ENCODE data around the gene RGPD4. TPM values are rescaled to one million over a fixed set of nuclear protein-coding genes. Genes with fewer than 3 reads are reported as not detected.

RGPD4 gene
- total and polyA plus RNA-seq, 2 of the 8 experiments (the other 6 are each of a cell fraction or from before 2014, with no cell fraction given), result not detected

GRCh38 chr2:107807988-107808387, 18.7 kb upstream of the RGPD4 start (continued):
- TF ChIP-seq CHD7 (IDR thresholded peaks at IDR 0.05; ENCODE audit: insufficient replicate concordance, low read length), result no peak
- TF ChIP-seq MAFK (IDR thresholded peaks at IDR 0.05; ENCODE audit: low read depth, low read length), result no peak
- no peak for TF ChIP-seq HDAC6 (IDR thresholded peaks at IDR 0.05; ENCODE audit: low read depth, low read length)
- TF ChIP-seq POU5F1 (IDR thresholded peaks at IDR 0.05; ENCODE audit: low read depth, low read length), result no peak
- TF ChIP-seq CTBP2 (IDR thresholded peaks at IDR 0.05; ENCODE audit: borderline replicate concordance, insufficient read depth, insufficient read length, low read length), result no peak
- no peak for TF ChIP-seq JUN (IDR thresholded peaks at IDR 0.05; ENCODE audit: low read depth, low read length)
- TF ChIP-seq SIX5 (IDR thresholded peaks at IDR 0.05; ENCODE audit: low read depth, low read length), result no peak
- TF ChIP-seq SUZ12 (IDR thresholded peaks at IDR 0.05; ENCODE audit: low read length), result no peak
- TF ChIP-seq GTF2F1 (IDR thresholded peaks at IDR 0.05; ENCODE audit: borderline replicate concordance, low read depth, low read length), result no peak
- TF ChIP-seq HDAC2 (IDR thresholded peaks at IDR 0.05; ENCODE audit: borderline replicate concordance in 1 of 2, low read depth in 2 of 2, low read length in 2 of 2), result no peak
- TF ChIP-seq RFX5 (IDR thresholded peaks at IDR 0.05; ENCODE audit: borderline replicate concordance, low read depth, low read length), result no peak
- TF ChIP-seq POLR2A (IDR thresholded peaks at IDR 0.05; ENCODE audit: control extremely low read depth in 1 of 2, low read depth in 2 of 2, low read length in 2 of 2), result no peak
